ENCODE measurements around the gene KRTAP25-1.

The KRTAP25-1 gene

GRCh38 chr21:30332681-30333080, 43.4 kb upstream of the KRTAP25-1 start:
- Histone ChIP-seq H3K4me3 (ENCODE audit: insufficient read depth, low read length, poor library complexity, severe bottlenecking) (no peak overlapping the region), H3K36me3 (ENCODE audit: low read length) (no peaks in the 10 kb centered on the region), H3K9ac (ENCODE audit: low read length) (no peak overlapping the region), H4K20me1 (ENCODE audit: low read depth, low read length) (no peaks in the 10 kb centered on the region), H3K9me3 (ENCODE audit: insufficient read depth, low read length) (no peaks in the 10 kb centered on the region), H3K27me3 (ENCODE audit: low read length) (no peaks in the 10 kb centered on the region), H3F3A (ENCODE audit: insufficient read depth) (no peaks in the 10 kb centered on the region), H2AFZ (ENCODE audit: low read depth, low read length, severe bottlenecking) (no peak overlapping the region), H3K4me2 (ENCODE audit: low read depth, low read length, poor library complexity, severe bottlenecking) (no peak overlapping the region), H3K27ac (ENCODE audit: low read depth, low read length) (no peak overlapping the region), H3K9me2 (replicated peaks; ENCODE audit: insufficient read depth, low read length) (no peaks in the 10 kb centered on the region), H3K79me2 (ENCODE audit: insufficient read depth, low read length) (no peaks in the 10 kb centered on the region)
- TF ChIP-seq CTCF (IDR thresholded peaks at IDR 0.05; ENCODE audit: insufficient read depth, low read length, poor library complexity, severe bottlenecking) = no peak

- Histone ChIP-seq H3K79me2 (ENCODE audit: insufficient read depth, low read length) (no peaks in the 10 kb centered on the region), H3K9ac (ENCODE audit: low read length) (no peak overlapping the region), H3K9me3 (ENCODE audit: insufficient read depth, low read length) (no peaks in the 10 kb centered on the region), H4K20me1 (ENCODE audit: low read depth, low read length) (no peaks in the 10 kb centered on the region), H3K27me3 (ENCODE audit: low read length) (no peaks in the 10 kb centered on the region), H3F3A (ENCODE audit: insufficient read depth) (no peaks in the 10 kb centered on the region), H3K4me3 (ENCODE audit: insufficient read depth, low read length, poor library complexity, severe bottlenecking) (no peak overlapping the region), H3K4me2 (ENCODE audit: low read depth, low read length, poor library complexity, severe bottlenecking) (no peak overlapping the region), H3K36me3 (ENCODE audit: low read length) (no peaks in the 10 kb centered on the region), H3K9me2 (replicated peaks; ENCODE audit: insufficient read depth, low read length) (no peaks in the 10 kb centered on the region), H3K27ac (ENCODE audit: low read depth, low read length) (no peak overlapping the region), H2AFZ (ENCODE audit: low read depth, low read length, severe bottlenecking) (no peak overlapping the region)
- TF ChIP-seq CTCF (IDR thresholded peaks at IDR 0.05; ENCODE audit: insufficient read depth, low read length, poor library complexity, severe bottlenecking) (no peak), EZH2phosphoT487 (conservative IDR thresholded peaks at IDR 0.05; ENCODE audit: low read length) (no peak)
These were observed 40.0 kb upstream of the KRTAP25-1 start for GRCh38 chr21:30329203-30329875.

GRCh38 chr21:30326390-30326789, 37.1 kb upstream of the KRTAP25-1 start:
- no peaks in the 10 kb centered on the region for H3K27me3 ChIP-seq (ENCODE audit: low read length)
- no peak overlapping the region for H3K4me2 ChIP-seq (ENCODE audit: low read depth, low read length, poor library complexity, severe bottlenecking)
- H3K27ac ChIP-seq (ENCODE audit: low read depth, low read length) = no peak overlapping the region
- H3K9me2 ChIP-seq (replicated peaks; ENCODE audit: insufficient read depth, low read length) = no peaks in the 10 kb centered on the region
- H3F3A ChIP-seq (ENCODE audit: insufficient read depth) = no peaks in the 10 kb centered on the region
- TF ChIP-seq EZH2phosphoT487 (conservative IDR thresholded peaks at IDR 0.05; ENCODE audit: low read length) (no peak), CTCF (IDR thresholded peaks at IDR 0.05; ENCODE audit: insufficient read depth, low read length, poor library complexity, severe bottlenecking) (no peak)
- H3K9me3 ChIP-seq (ENCODE audit: insufficient read depth, low read length) = no peaks in the 10 kb centered on the region
- H3K9ac ChIP-seq (ENCODE audit: low read length) = no peak overlapping the region
- H4K20me1 ChIP-seq (ENCODE audit: low read depth, low read length) = no peaks in the 10 kb centered on the region
- no peaks in the 10 kb centered on the region for H3K79me2 ChIP-seq (ENCODE audit: insufficient read depth, low read length)
- H2AFZ ChIP-seq (ENCODE audit: low read depth, low read length, severe bottlenecking) = no peak overlapping the region
- no peaks in the 10 kb centered on the region for H3K36me3 ChIP-seq (ENCODE audit: low read length)
- no peak overlapping the region for H3K4me3 ChIP-seq (ENCODE audit: insufficient read depth, low read length, poor library complexity, severe bottlenecking)

Data from SU-DHL-6 (cell line).